NCI-H1417 treated with DMSO at 0.1 percent for 48 hours (cell line): ENCODE results near the gene RCHY1.
"Not testable (repeated sequence)": the region's sequence is repeated elsewhere in the genome, so short reads cannot be mapped to it uniquely, and the experiment has no call there.

ENCODE experiments used
- DNase-seq: peaks from one replicate; lab custom pipeline; 2025; lab: John Stamatoyannopoulos, UW

The RCHY1 gene

DNA sequence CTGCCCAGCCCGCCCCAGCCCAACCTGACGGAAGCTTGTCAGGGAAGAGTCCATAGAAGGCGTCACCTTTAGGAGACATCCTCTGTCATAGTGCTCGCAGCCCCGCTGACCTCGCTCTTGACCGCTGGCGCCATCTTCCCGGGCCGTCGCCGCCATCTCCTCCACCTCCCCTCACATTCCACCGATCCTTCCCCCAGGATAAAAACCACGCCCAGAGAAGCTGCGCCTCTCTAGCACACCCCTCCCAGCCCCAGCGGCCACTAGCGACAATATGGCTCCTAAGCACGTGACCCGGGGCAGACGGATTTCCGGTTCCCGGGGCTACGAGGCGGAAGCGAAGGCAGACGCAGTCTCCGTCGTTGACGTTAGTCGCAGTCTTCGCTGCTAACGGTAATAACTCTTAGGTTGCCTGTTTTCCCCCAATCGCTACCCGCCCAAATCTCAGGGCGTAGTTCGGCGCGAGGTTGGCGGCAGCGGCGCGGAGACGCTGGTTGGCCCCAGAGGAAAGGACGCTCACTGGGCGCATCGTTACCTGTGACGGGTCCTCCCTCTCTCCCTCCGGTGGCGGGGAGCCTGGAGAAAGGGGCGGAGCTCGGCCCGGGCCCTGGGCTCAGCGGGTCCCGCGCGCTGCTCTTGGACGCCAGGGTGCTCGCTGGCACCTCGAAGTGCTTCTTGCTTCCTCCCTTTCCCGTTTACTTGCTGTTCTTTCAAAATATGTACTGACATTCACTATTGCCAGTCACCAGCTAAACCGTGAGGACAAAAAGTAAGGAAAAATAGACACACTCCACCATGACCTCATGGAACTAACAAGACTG lies at the start of gene RCHY1, which contains the start of gene THAP6:
RCHY1 (minus strand) TSS at position 273 of the 818 bp plus-strand sequence; CDS start at position 156, 117 bp downstream.
THAP6 (plus strand) TSS at position 343 of the 818 bp plus-strand sequence. CDS start 980 bp downstream, outside the sequence.
- DNase-seq = peak; percentile 80

DNA sequence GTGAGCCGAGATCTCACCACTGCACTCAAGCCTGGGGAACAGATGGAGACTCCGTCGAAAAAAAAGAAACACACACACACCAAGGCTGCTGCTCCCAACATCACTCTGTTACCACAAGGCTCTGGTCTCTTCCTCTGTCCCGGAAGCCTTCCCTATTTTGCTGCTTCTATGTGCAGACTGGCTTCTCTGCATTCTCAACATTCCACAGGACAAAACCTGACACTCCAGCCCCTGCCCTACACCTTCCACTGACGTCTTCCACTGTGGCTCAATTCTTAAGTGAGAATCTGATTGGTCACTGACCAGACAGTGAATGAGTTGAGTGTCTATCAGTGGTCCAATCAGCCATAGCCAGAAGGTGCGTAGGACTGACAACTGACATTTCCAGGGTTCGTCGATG lies 47.6 kb upstream of the RCHY1 start:
- DNase-seq = no peak

DNA sequence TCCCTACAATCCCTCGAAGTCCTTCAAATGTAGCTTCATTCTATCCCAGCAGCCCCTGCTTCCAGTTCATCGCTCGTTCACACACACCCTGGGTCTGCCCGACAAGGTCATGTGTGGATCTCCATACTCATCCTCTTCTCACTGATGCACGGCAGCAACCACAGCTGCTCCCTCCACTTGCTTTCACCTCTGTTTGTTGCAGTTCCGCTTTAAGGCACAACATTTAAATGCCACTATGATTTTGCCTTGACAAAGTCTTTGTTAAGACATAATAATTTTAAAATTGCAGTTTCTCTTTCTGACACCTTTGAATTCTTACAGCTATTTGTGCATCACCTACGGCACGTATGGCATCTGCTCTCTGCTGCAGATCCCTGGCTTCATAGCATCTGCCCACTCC lies 43.5 kb upstream of the RCHY1 start:
- no peak for DNase-seq

DNA sequence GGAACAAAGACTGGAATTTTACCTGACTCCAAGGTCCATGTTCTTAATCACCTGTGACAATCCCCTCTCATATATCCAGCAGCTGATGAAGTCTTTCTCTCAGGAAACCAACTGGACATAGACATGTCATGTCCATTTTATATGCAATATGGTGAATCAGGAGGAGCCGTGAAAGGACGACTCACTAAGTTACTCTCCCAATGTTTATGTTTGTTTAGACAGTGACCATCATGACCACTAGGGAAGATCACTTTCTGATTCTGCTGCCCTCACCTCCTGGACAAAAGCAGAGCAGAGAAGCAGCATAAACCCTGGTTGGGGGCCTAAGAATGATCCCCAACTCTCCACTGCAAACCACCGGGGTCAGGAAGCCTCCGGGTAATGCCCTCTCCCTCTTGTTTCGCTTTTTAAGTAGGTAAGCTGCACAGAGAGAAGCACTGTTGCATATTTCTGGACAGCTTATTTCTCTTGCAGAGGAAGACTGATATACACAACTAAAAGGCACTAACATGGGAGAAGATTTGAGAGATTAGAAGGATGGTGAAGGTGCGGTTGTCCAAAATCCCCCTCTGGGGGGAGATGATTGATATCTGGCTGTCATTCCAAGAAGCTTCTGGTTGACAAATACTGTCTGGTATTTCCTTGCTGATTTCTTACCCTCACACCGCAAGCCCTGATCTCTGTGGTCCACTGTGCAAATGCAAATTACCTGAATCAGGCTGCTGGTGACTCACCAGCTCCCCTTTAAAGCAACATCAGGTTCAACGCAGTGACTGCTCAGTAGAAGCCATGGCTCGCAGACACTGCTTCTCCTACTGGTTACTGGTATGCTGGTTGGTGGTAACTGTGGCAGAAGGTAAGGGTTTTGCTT lies 41.3 kb upstream of the RCHY1 start, which contains the start of gene ODAPH:
ODAPH (plus strand) TSS at position 773 of the 871 bp plus-strand sequence; CDS start at position 790, 17 bp downstream.
- no peak for DNase-seq

DNA sequence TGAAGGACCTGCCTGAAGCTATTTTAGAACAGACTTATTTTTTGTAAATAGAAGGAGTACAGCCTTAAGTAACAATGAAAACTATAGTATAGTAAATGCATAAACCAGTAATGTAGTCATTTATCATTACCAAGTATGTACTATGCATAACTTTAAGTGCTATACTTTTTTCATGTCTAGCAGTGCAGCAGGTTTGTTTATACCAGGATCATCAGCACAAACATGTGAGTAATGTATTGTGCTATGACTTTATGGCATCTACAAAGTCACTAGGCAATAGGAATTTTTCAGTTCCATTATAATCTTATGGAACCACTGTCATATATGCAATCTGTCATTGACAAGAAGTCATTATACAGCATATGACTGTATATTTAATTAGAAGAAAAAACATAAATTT lies 38.2 kb upstream of the RCHY1 start:
- no peak for DNase-seq

DNA sequence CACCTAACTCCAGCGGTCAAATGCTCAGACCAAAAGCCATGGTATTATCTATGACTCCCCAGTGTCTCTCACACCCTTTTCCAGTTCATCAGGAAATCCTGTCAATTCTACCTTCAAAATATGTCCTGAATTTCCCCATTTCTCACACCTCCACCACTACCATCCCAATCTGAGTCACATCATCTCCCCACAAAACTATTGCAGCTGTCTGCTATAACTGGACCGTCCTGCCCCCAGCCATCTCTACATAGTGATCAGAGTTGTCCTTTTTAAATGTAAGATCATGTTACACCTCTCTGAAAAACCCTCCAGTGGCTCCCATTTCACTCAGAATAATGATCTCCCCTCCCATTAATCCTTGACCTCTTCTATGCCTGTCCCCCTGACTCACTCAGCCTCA lies 34.8 kb upstream of the RCHY1 start:
- DNase-seq = no peak

DNA sequence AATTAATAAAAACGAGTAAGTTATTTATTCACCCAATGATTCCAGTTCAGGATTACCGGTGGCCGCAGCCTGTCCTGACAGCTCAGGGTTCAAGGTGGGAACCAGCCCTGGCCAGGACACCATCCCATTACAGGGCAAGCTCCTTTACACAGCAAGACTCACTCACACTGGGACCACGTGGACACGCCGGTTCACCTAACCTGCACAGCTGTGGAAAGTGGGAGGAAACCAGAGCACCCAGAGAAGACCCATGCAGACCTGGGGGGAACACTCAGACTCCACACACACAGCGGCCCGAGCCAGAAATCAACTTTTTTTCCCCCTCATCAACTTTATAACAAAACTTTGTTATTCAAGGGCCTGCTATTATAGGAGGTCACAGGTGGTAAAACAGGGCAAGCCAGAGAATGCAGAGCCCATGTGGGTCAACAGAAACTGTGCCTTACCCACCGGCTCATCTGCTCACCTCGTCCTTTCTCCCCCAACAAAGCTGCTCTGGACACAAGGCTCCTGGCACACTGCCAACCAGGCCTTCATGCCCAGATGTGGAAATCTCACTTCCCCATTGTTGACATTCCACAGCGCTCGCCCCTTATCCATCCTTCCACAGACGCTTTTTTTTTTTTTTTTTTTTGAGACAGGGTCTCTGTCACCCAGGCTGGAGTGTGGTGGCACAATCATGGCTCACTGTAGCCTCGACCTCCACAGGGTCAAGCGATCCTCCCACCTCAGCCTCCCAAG lies 33.6 kb upstream of the RCHY1 start:
- no peak for DNase-seq

DNA sequence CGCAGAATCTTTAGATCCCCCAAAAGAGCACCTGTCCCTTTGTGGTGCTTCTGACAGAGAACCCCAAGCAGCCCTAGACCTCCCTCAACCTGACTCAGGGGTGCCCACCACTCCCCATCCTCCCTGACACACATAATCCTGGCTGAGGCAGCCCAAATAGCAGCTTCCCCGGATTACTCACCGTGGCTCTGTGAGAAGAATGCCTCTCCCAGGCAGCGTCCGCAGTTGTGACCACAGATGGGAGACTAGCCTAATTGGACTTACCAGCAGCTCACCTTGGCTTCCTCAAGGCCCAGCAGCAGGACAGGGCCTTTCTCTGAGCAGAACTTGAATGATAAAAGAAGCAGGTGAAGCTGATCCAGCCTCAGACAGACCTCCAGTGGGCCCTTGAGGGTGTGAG lies 31.3 kb upstream of the RCHY1 start:
- DNase-seq = no peak

DNA sequence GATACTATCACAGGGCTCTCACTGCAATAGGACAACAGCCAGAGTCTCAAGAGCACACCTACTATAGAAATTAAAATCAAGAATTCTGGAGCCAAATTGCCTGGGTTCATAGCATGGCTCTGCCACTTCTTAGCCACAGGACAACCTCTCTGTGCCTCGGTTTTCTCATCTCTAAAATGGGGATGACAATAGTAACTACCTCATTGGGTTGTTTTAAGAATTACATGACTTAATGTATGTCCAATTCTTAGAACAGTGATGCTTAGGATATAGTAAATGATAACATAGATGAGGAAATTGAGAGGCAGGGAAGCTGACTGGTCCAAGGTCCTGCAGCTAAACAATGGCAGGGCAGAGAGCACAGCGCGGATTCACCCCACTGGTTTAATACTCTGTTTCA lies 30.7 kb upstream of the RCHY1 start:
- DNase-seq = no peak

DNA sequence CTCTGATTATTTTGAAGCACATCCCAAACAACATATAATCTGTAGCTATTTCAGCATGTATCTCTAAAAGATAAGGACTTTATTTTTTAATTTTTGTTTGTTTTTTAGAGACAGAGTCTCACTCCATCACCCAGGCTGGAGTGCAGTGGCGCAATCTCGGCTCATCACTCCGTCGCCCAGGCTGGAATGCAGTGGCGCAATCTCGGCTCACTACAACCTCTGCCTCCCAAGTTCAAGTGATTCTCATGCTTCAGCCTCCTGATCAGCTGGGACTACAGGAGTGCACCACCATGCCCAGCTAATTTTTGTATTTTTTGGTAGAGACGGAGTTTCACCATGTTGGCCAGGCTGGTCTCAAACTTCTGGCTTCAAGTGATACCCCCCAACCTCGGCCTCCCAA lies 30.0 kb upstream of the RCHY1 start:
- not testable (repeated sequence) for DNase-seq

DNA sequence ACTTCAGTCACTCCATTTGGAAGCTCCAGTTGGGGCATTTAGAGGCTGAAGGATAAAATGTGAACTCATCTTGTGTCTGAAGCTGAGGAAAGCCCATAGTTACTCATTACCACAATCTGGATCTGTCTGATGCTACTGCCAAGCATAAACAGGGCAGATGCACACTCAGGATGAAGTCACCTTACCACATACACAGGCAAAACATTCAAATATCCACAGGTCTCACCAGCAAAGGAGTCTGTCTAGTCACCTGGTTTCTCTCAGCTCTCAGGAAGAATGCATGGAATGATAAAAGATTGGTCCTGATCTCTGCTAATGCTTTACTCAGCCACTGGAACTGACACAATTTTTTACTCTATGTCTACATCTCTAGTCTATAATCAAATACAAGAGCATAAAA lies 28.6 kb upstream of the RCHY1 start:
- DNase-seq = no peak

DNA sequence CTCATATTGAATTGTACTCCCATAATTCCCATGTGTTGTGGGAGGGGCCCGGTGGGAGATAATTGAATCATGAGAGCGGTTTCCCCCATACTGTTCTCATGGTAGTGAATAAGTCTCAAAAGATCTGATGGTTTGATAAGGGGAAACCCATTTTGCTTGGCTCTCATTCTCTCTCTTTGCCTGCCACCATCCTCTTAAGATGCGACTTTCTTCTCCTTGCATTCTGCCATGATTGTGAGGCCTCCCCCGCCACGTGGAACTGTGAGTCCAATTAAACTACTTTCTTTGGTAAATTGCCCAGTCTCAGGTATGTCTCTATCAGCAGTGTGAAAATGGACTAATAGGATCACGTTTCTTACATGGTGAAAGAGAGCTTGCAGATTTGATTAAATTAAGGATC lies 23.1 kb upstream of the RCHY1 start:
- not testable (repeated sequence) for DNase-seq

DNA sequence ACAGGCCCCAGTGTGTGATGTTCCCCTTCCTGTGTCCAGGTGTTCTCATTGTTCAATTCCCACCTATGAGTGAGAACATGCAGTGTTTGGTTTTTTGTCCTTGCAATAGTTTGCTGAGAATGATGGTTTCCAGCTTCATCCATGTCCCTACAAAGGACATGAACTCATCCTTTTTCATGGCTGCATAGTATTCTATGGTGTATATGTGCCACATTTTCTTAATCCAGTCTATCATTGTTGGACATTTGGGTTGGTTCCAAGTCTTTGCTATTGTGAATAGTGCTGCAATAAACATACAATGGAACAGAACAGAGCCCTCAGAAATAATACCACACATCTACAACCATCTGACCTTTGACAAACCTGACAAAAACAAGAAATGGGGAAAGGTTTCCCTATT lies 19.7 kb upstream of the RCHY1 start:
- not testable (repeated sequence) for DNase-seq

DNA sequence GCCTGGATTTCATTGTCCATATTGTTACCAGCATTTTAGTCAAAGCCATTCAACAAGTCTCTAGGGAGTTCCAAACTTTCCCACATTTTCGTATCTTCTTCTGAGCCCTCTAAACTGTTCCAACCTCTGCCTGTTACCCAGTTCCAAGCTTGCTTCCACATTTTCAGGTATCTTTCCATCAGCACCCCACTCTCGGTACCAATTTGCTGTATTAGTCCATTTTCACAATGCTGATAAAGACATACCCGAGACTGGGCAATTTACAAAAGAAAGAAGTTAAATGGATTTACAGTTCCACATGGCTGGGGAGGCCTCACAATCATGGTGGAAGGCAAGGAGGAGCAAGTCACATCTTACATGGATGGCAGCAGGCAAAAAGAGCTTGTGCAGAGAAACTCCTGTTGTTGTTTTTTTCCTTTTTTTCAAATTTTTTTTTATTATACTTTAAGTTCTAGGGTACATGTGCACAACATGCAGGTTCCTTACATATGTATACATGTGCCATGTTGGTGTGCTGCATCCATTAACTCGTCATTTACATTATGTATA lies 19.2 kb upstream of the RCHY1 start:
- not testable (repeated sequence) for DNase-seq

DNA sequence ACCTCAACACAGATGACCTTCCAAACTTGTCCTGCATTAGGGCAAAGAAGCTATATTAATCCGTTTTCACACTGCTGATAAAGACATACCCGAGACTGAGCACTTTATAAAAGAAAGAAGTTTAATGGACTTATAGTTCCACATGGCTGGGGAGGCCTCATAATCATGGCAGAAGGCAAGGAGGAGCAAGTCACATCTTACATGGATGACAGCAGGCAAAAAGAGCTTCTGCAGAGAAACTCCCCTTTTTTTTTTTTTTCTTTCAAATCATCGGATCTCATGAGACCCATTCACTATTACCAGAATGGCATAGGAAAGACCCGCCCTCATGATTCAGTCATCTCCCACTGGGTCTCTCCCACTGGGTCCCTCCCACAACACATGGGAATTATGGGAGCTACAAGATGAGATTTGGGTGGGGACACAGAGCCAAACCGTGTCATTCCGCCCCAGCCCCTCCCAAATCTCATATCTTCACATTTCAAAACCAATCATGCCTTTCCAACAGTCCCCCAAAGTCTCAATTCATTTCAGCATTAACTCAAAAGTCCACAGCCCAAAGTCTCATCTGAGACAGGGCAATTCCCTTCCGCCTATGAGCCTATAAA lies 17.4 kb upstream of the RCHY1 start:
- DNase-seq = not testable (repeated sequence)

DNA sequence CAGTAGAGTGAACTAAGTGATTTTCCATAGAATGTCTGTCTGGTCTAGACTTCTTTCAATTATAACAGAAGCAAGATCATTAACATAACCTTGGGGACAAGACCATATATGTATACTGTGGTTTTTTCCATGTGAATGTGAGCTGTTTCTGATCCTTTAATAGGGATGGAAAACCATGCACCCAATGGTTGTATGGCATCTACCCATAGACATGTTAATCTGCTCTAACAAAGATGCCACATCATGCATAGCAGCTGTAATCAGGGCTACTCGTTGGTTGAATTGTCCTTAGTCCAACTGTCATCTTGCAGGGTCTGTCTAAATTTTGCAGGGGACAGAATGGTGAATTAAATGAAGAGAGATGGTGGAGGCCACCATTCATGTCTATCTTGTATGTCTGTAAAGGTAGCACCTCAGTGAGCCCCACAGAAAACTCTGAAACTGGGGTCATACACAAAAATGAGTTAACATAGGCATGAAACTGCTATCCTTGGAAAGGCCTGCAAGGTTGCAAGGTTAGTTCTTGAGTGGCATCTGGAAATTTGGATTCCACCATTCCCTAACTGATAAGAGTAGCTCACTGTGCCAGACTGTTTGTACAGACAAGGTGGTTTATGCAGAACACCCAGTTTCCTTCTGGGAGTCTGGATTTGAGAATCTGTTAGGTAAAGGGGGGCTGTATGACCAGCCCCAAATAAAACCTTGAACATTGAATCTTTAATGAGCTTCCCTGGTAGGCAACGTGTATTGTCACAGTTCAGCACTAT lies 16.5 kb upstream of the RCHY1 start:
- no peak for DNase-seq

DNA sequence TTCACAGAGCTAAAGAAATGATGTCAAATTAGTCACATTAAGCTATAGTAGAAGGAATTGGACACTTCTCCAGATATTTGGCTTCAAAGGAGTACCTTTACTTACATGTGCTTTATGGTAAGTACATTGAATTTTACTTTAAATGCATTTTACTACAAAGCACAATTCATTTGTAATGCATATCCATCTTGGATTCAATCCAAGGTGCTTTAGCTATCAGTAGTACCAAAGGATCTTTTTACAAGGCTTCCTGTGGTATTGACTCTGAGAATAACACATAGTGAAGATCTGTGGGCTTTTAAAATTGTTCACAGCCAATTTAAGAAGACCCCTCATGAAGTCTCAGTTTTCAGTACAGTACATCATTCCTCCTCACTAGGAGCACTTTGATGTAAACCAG lies 13.3 kb upstream of the RCHY1 start:
- no peak for DNase-seq

DNA sequence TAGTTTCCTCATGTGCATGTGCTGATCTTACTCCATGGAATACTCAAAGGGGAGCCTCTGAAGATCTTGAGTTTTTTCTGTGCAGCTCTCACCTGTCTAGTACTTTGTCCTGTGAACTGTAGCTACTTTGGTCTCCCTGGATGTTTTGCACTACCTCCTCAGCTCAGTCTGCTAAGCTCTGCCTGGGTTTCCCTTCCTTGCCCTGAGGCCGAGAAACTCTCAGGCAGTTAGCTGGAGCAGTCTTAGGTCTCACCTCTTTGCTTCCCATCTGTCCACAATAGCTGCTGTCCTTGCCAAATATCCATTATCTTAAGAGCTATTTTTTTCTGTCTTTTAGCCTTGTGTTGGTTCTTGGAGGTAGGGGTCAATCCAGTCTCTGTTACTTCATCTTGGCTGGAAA lies 11.7 kb upstream of the RCHY1 start:
- DNase-seq = no peak

DNA sequence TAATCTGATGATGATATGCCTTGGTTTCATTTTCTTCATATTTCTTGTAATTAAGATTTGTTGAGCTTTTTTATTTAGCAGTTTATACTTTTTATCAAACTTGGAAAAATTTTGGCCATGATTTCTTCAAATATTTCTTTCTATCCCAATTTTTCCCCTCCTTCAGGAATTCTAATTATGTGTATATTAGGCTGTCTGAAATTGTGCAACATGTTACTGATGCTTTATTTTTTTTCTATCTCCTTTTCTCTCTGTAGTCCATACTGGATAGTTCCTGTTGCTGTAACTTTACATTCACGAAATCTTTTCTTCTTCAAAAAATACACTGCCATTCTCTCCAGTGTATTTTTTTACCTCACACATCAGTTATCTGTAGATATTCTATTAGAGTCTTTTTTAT lies 10.9 kb upstream of the RCHY1 start:
- no peak for DNase-seq

DNA sequence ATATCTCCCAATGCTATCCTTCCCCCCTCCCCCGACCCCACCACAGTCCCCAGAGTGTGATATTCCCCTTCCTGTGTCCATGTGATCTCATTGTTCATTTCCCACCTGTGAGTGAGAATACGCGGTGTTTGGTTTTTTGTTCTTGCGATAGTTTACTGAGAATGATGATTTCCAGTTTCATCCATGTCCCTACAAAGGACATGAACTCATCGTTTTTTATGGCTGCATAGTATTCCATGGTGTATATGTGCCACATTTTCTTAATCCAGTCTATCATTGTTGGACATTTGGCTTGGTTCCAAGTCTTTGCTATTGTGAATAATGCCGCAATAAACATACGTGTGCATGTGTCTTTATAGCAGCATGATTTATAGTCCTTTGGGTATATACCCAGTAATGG lies 5.2 kb upstream of the RCHY1 start:
- not testable (repeated sequence) for DNase-seq

DNA sequence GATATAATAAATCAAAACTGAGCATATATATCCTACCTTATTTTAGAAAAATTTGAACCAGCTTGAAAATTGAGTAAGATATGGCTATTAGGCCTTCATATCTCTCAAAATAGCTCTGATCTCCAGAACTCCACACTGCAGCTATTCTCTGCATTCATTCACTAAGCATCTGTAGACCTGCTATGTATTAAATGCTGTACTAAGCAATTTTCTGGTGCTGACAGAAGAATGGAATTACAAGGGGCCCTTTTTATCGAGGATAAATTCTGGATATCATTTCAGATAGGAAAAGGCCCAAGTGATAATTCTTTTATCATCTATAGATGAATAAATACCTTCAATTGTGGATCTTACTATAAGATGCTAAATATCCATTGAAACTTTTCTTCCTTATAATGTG lies 1.9 kb upstream of the RCHY1 start:
- no peak for DNase-seq
